ENCODE data around the gene NIM1K. TPM values are rescaled to one million over a fixed set of nuclear protein-coding genes. Genes with fewer than 3 reads are reported as not detected.

NIM1K gene
- total and polyA plus RNA-seq, 2 donors (not counting 3 experiments of a cell fraction or from before 2014, with no cell fraction given) = 0.04 to 0.49 TPM

- CTCF ChIA-PET = no interaction called here
- Histone ChIP-seq H3K4me1 (ENCODE audit: control insufficient read depth, extremely low read depth, insufficient read depth, low read length) (no peaks in the 10 kb centered on the region), H3K27me3 (ENCODE audit: control insufficient read depth in 2 of 2, insufficient read depth in 2 of 2, low read length in 2 of 2) (peaks cover 4 to 5% of the 10 kb centered on the region in 2 experiments), H3K4me2 (ENCODE audit: insufficient read depth, low read length) (no peak overlapping the region), H2AFZ (ENCODE audit: low read depth, low read length) (no peak overlapping the region), H3K79me2 (ENCODE audit: control insufficient read depth, insufficient read depth, low read length) (no peaks in the 10 kb centered on the region), H3K27ac (ENCODE audit: insufficient read depth, low read depth, low read length) (no peak overlapping the region), H3K4me3 (replicated peaks in 1 of 3; ENCODE audit: insufficient read depth in 1 of 3, low read depth in 1 of 3, low read length in 3 of 3) (no peak overlapping the region), H3K9ac (replicated peaks; ENCODE audit: extremely low read depth, insufficient read depth, low read length) (no peak overlapping the region), H3K36me3 (ENCODE audit: control insufficient read depth in 2 of 2, extremely low read depth in 1 of 2, insufficient read depth in 2 of 2, low read length in 2 of 2) (no peaks in the 10 kb centered on the region), H3K9me3 (replicated peaks; ENCODE audit: control insufficient read depth, insufficient read depth, low read length) (no peaks in the 10 kb centered on the region), H4K20me1 (replicated peaks; ENCODE audit: control insufficient read depth, extremely low read depth, insufficient read depth, low read length) (no peaks in the 10 kb centered on the region), H3K9me1 (replicated peaks; ENCODE audit: control insufficient read depth, extremely low read depth, insufficient read depth, low read length) (no peaks in the 10 kb centered on the region)
- POLR2A ChIA-PET = no interaction called here
- intact Hi-C loops (cut with micrococcal nuclease) (no loop called here), dilution Hi-C loops (cut with MboI; ENCODE audit: extremely low pct_ligation_motif_present, low sequenced_read_pairs) (no loop called here)
- BruUV-seq (replicated peaks) = no TSS peak
- no peak for FAIRE-seq
- TF ChIP-seq CTCF (IDR thresholded peaks at IDR 0.05; ENCODE audit: extremely low read depth in 1 of 2, insufficient read depth in 1 of 2, low read depth in 1 of 2, low read length in 2 of 2) (no peak), EZH2 (IDR thresholded peaks at IDR 0.05; ENCODE audit: borderline replicate concordance, low read depth, low read length, severe bottlenecking) (no peak), MAX (IDR thresholded peaks at IDR 0.05; ENCODE audit: insufficient read depth, insufficient read length) (no peak), MYC (IDR thresholded peaks at IDR 0.05; ENCODE audit: low read depth, low read length) (no peak), JUN (IDR thresholded peaks at IDR 0.05; ENCODE audit: borderline replicate concordance, insufficient read depth, insufficient read length, low read depth) (no peak), POLR2AphosphoS5 (IDR thresholded peaks at IDR 0.05; ENCODE audit: insufficient read depth, low read depth, low read length) (no peak), FOS (IDR thresholded peaks at IDR 0.05; ENCODE audit: borderline replicate concordance, insufficient read depth, low read length) (no peak), GATA2 (IDR thresholded peaks at IDR 0.05; ENCODE audit: insufficient read depth, insufficient read length, low read depth, low read length) (no peak), POLR2A (IDR thresholded peaks at IDR 0.05; ENCODE audit: low read depth, low read length) (no peak)
- no peak for DNase-seq (ENCODE audit: low read depth, low spot score)
Observed at GRCh38 chr5:43209060-43209459, 17.0 kb downstream of the NIM1K start.
